ENCODE measurements around the gene CISH.

DNA sequence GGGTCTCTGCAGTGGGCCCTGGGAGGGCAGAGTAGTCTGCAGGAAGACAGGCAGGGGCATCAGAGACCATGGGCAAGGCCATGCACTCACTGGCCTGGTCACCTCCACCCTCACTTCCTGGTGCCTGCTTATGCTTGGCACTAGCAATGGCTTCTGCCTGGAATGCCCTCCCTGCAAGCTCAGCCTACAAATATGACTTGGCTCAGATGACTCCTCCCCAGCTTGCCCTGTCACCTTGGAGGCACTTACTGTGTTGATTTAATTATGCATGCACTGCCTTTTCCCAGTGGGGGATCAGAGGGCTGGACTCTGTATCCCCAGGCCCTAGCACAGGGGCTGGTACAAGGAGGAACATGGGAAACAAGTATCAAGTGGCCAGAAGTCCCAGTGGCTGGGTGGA is 51.9 kb downstream of the CISH start:
- TF ChIP-seq TAF1 (conservative IDR thresholded peaks at IDR 0.05) (no peak), FOXA1 (IDR thresholded peaks at IDR 0.05) (no peak), JUND (IDR thresholded peaks at IDR 0.05) (no peak), RAD21 (IDR thresholded peaks at IDR 0.05) (no peak), RXRA (IDR thresholded peaks at IDR 0.05) (no peak)
- TF ChIP-seq, protein P1, sequence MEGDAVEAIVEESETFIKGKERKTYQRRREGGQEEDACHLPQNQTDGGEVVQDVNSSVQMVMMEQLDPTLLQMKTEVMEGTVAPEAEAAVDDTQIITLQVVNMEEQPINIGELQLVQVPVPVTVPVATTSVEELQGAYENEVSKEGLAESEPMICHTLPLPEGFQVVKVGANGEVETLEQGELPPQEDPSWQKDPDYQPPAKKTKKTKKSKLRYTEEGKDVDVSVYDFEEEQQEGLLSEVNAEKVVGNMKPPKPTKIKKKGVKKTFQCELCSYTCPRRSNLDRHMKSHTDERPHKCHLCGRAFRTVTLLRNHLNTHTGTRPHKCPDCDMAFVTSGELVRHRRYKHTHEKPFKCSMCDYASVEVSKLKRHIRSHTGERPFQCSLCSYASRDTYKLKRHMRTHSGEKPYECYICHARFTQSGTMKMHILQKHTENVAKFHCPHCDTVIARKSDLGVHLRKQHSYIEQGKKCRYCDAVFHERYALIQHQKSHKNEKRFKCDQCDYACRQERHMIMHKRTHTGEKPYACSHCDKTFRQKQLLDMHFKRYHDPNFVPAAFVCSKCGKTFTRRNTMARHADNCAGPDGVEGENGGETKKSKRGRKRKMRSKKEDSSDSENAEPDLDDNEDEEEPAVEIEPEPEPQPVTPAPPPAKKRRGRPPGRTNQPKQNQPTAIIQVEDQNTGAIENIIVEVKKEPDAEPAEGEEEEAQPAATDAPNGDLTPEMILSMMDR (IDR thresholded peaks at IDR 0.05; ENCODE audit: low read depth, low read length, missing input control), result no peak
- TF ChIP-seq, protein P2, sequence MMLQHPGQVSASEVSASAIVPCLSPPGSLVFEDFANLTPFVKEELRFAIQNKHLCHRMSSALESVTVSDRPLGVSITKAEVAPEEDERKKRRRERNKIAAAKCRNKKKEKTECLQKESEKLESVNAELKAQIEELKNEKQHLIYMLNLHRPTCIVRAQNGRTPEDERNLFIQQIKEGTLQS (IDR thresholded peaks at IDR 0.05), result no peak
- TF ChIP-seq, protein P3, sequence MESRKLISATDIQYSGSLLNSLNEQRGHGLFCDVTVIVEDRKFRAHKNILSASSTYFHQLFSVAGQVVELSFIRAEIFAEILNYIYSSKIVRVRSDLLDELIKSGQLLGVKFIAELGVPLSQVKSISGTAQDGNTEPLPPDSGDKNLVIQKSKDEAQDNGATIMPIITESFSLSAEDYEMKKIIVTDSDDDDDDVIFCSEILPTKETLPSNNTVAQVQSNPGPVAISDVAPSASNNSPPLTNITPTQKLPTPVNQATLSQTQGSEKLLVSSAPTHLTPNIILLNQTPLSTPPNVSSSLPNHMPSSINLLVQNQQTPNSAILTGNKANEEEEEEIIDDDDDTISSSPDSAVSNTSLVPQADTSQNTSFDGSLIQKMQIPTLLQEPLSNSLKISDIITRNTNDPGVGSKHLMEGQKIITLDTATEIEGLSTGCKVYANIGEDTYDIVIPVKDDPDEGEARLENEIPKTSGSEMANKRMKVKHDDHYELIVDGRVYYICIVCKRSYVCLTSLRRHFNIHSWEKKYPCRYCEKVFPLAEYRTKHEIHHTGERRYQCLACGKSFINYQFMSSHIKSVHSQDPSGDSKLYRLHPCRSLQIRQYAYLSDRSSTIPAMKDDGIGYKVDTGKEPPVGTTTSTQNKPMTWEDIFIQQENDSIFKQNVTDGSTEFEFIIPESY (IDR thresholded peaks at IDR 0.05), result no peak
- TF ChIP-seq, protein P4, sequence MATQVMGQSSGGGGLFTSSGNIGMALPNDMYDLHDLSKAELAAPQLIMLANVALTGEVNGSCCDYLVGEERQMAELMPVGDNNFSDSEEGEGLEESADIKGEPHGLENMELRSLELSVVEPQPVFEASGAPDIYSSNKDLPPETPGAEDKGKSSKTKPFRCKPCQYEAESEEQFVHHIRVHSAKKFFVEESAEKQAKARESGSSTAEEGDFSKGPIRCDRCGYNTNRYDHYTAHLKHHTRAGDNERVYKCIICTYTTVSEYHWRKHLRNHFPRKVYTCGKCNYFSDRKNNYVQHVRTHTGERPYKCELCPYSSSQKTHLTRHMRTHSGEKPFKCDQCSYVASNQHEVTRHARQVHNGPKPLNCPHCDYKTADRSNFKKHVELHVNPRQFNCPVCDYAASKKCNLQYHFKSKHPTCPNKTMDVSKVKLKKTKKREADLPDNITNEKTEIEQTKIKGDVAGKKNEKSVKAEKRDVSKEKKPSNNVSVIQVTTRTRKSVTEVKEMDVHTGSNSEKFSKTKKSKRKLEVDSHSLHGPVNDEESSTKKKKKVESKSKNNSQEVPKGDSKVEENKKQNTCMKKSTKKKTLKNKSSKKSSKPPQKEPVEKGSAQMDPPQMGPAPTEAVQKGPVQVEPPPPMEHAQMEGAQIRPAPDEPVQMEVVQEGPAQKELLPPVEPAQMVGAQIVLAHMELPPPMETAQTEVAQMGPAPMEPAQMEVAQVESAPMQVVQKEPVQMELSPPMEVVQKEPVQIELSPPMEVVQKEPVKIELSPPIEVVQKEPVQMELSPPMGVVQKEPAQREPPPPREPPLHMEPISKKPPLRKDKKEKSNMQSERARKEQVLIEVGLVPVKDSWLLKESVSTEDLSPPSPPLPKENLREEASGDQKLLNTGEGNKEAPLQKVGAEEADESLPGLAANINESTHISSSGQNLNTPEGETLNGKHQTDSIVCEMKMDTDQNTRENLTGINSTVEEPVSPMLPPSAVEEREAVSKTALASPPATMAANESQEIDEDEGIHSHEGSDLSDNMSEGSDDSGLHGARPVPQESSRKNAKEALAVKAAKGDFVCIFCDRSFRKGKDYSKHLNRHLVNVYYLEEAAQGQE (IDR thresholded peaks at IDR 0.05), result no peak

All from liver (tissue), 3 donors.